ENCODE results near the gene ARSD.
"Not testable (repeated sequence)": the region's sequence is repeated elsewhere in the genome, so short reads cannot be mapped to it uniquely, and the experiment has no call there.

GRCh38 chrX:2937942-2938341 lies 8.8 kb upstream of the ARSD start:
- not testable (repeated sequence) for TF ChIP-seq EZH2 (IDR thresholded peaks at IDR 0.05); POLR2AphosphoS5 (IDR thresholded peaks at IDR 0.05; ENCODE audit: borderline replicate concordance, low read depth, low read length)

Data from SK-N-MC (cell line).